Measurements from ENCODE around the gene KRT20. TPM values are rescaled to one million over a fixed set of nuclear protein-coding genes. Genes with fewer than 3 reads are reported as not detected.

The KRT20 gene
- total and polyA plus RNA-seq, 2 of the 4 experiments (the other 2 are of a cell fraction) = not detected

- no peak overlapping the region for H3K4me2 ChIP-seq (ENCODE audit: low read depth, low read length)
Measured at GRCh38 chr17:40926341-40926740, 41.3 kb upstream of the KRT20 start.

More at GRCh38 chr17:40926341-40926740, 41.3 kb upstream of the KRT20 start:
- ATAC-seq (ENCODE audit: low read depth) = no peak
- in situ Hi-C loops (cut with MboI; ENCODE audit: low sequenced_read_pairs) = no loop called here
- H3K9me1 ChIP-seq (ENCODE audit: insufficient read depth, low read length) = peaks cover under 1% of the 10 kb centered on the region; the same call in 1 of the 2 replicates
- peaks cover 5% of the 10 kb centered on the region for H3K4me1 ChIP-seq (ENCODE audit: control insufficient read depth, insufficient read depth, low read length)
- H3K9me3 ChIP-seq (ENCODE audit: control insufficient read depth, insufficient read depth, low read length) = no peaks in the 10 kb centered on the region
- ChIA-PET CTCF (interaction anchor here (0.6 kb wide), 1 partner anchor 23 kb away, joined by 3 read pairs; no protein-coding TSS in a partner anchor), POLR2A (ENCODE audit: unreplicated experiment) (no interaction called here)
- no peak overlapping the region for H3K14ac ChIP-seq (replicated peaks; ENCODE audit: low read depth, low read length)
- H2AK5ac ChIP-seq (ENCODE audit: low read depth, low read length) = no peak overlapping the region
- no peak overlapping the region for H2BK20ac ChIP-seq (ENCODE audit: low read depth, low read length)
- WGBS, 2 experiments (ENCODE audit: extremely low coverage in 2 of 2, insufficient read length in 1 of 2) = 90% methylated on average over 2 of the region's 8 CpGs; no CpG with 5 or more reads in 1 of the 2 experiments
- H4K8ac ChIP-seq (ENCODE audit: low read depth in 2 of 2, low read length in 2 of 2) = no peak overlapping the region
- H3K27ac ChIP-seq (ENCODE audit: insufficient read depth, low read length) = no peak overlapping the region
- no peak overlapping the region for H4K5ac ChIP-seq (ENCODE audit: low read depth, low read length)
- BruUV-seq (replicated peaks) = no TSS peak
- no peak overlapping the region for H4K91ac ChIP-seq (ENCODE audit: insufficient read depth, low read depth, low read length)
- H4K20me1 ChIP-seq (ENCODE audit: insufficient read depth, low read length) = no peaks in the 10 kb centered on the region
- no peak overlapping the region for H2BK120ac ChIP-seq (ENCODE audit: low read depth, low read length)
- no peak overlapping the region for H2BK15ac ChIP-seq (ENCODE audit: low read depth, low read length)
- H3K79me1 ChIP-seq (ENCODE audit: low read depth in 1 of 2, low read length in 2 of 2) = no peaks in the 10 kb centered on the region
- dilution Hi-C loops (cut with HindIII; ENCODE audit: low sequenced_read_pairs, unreplicated experiment) = no loop called here
- DNase-seq = no peak
- no peak overlapping the region for H3K4ac ChIP-seq (ENCODE audit: low read depth, low read length)
- TF ChIP-seq RFX5 (IDR thresholded peaks at IDR 0.05; ENCODE audit: low read depth, low read length) (no peak), USF2 (IDR thresholded peaks at IDR 0.05; ENCODE audit: low read depth, low read length) (no peak), POLR2A (IDR thresholded peaks at IDR 0.05; ENCODE audit: low read depth, low read length) (no peak), CEBPB (IDR thresholded peaks at IDR 0.05; ENCODE audit: low read depth, low read length) (no peak), SMC3 (IDR thresholded peaks at IDR 0.05; ENCODE audit: low read depth, low read length) (no peak), MAZ (IDR thresholded peaks at IDR 0.05; ENCODE audit: borderline replicate concordance, low read depth, low read length) (no peak), NFE2L2 (IDR thresholded peaks at IDR 0.05; ENCODE audit: low read depth, low read length) (no peak)
- no peak overlapping the region for H3K9ac ChIP-seq (ENCODE audit: low read depth, low read length)
- H3K36me3 ChIP-seq (ENCODE audit: control insufficient read depth, insufficient read depth, low read length) = no peaks in the 10 kb centered on the region
- no peak overlapping the region for H2AK9ac ChIP-seq (replicated peaks; ENCODE audit: low read depth, low read length, poor library complexity)
- intact Hi-C loops (cut with micrococcal nuclease) = no loop called here
- no peak overlapping the region for H2AFZ ChIP-seq (replicated peaks; ENCODE audit: low read length, poor library complexity)
- H3K27me3 ChIP-seq (ENCODE audit: control insufficient read depth, insufficient read depth, low read length) = no peaks in the 10 kb centered on the region
- H3K18ac ChIP-seq (ENCODE audit: low read depth, low read length) = no peak overlapping the region
- no peak overlapping the region for H3K23ac ChIP-seq (ENCODE audit: low read depth, low read length)
- no peak overlapping the region for H3K56ac ChIP-seq (ENCODE audit: extremely low read depth, insufficient read depth, low read length)
- H3K4me3 ChIP-seq (ENCODE audit: insufficient read depth, low read depth, low read length) = no peak overlapping the region
- no peak overlapping the region for H2BK5ac ChIP-seq (ENCODE audit: low read depth, low read length, poor library complexity, severe bottlenecking)
